Trophoblast cell (in vitro differentiated cells and primary cell): ENCODE results near the gene C10orf67.

Source experiments
- DNase-seq, 2 donors: peaks; one replicate each; pipeline ENCODE4 v3.0.0-alpha.2; 2016
- H2AFZ ChIP-seq: 2 replicates; pipeline ENCODE4 v1.6.1; 2013; ENCODE audit warnings: low read length, moderate library complexity, mild to moderate bottlenecking; ENCODE audit not compliant: insufficient read depth, poor library complexity
- H2AK5ac ChIP-seq: 2 replicates; pipeline ENCODE4 v1.6.1; 2013; ENCODE audit warnings: mild to moderate bottlenecking, low read length
- H2BK120ac ChIP-seq: 2 replicates; pipeline ENCODE4 v1.6.1; 2013; ENCODE audit warnings: low read length, mild to moderate bottlenecking, moderate library complexity; ENCODE audit not compliant: insufficient read depth, poor library complexity
- H2BK12ac ChIP-seq: 2 replicates; pipeline ENCODE4 v1.6.1; 2013; ENCODE audit warnings: mild to moderate bottlenecking, low read length, moderate library complexity
- H2BK5ac ChIP-seq: 2 replicates; pipeline ENCODE4 v1.6.1; 2013; ENCODE audit warnings: low read length, low read depth, moderate library complexity, mild to moderate bottlenecking; ENCODE audit not compliant: poor library complexity
- H3K14ac ChIP-seq: 2 replicates; pipeline ENCODE4 v1.6.1; 2013; ENCODE audit warnings: mild to moderate bottlenecking, low read length
- H3K18ac ChIP-seq: 2 replicates; pipeline ENCODE4 v1.6.1; 2013; ENCODE audit warnings: mild to moderate bottlenecking, low read length
- H3K23ac ChIP-seq: 2 replicates; pipeline ENCODE4 v1.6.1; 2013; ENCODE audit warnings: low read length
- H3K27ac ChIP-seq: 2 replicates; pipeline ENCODE4 v1.5.1; 2013; ENCODE audit warnings: low read depth, mild to moderate bottlenecking, inconsistent platforms, low read length, moderate library complexity
- H3K27me3 ChIP-seq: 2 replicates; pipeline ENCODE4 v1.6.1; 2013; ENCODE audit warnings: inconsistent platforms, mild to moderate bottlenecking, low read length, moderate library complexity; ENCODE audit not compliant: insufficient read depth
- H3K36me3 ChIP-seq, 2 experiments: 1 replicate in 1 of 2; 2 replicates in 1 of 2; pipeline ENCODE4 v1.6.1; 2013; ENCODE audit warnings: low read length in 2 of 2, mild to moderate bottlenecking in 2 of 2, moderate library complexity in 1 of 2; ENCODE audit not compliant: insufficient read depth in 2 of 2, control insufficient read depth in 1 of 2
- H3K4ac ChIP-seq: 2 replicates; pipeline ENCODE4 v1.6.1; 2013; ENCODE audit warnings: low read depth, mild to moderate bottlenecking, low read length, moderate library complexity
- H3K4me1 ChIP-seq, 2 experiments: 1 replicate in 1 of 2; 2 replicates in 1 of 2; pipeline ENCODE4 v1.6.1; 2013; ENCODE audit warnings: low read length in 2 of 2, mild to moderate bottlenecking in 2 of 2, moderate library complexity in 1 of 2; ENCODE audit not compliant: insufficient read depth in 2 of 2, control insufficient read depth in 1 of 2
- H3K4me2 ChIP-seq: 2 replicates; pipeline ENCODE4 v1.6.1; 2013; ENCODE audit warnings: inconsistent platforms, mild to moderate bottlenecking, low read length, moderate library complexity
- H3K4me3 ChIP-seq: 2 replicates; pipeline ENCODE4 v1.5.1; 2013; ENCODE audit warnings: mild to moderate bottlenecking, low read depth, low read length, inconsistent platforms
- H3K79me1 ChIP-seq: one replicate; pipeline ENCODE4 v1.6.1; 2013; ENCODE audit warnings: low read length
- H3K79me2 ChIP-seq: 2 replicates; pipeline ENCODE4 v1.6.1; 2013; ENCODE audit warnings: low read length, mild to moderate bottlenecking; ENCODE audit not compliant: control insufficient read depth, insufficient read depth, poor library complexity
- H3K9ac ChIP-seq: 2 replicates; pipeline ENCODE4 v1.6.1; 2013; ENCODE audit warnings: mild to moderate bottlenecking, low read length
- H3K9me3 ChIP-seq: 2 replicates; pipeline ENCODE4 v1.6.1; 2013; ENCODE audit warnings: low read depth, mild to moderate bottlenecking, control low read depth, inconsistent platforms, low read length; ENCODE audit not compliant: insufficient read depth
- H4K12ac ChIP-seq: 2 replicates; pipeline ENCODE4 v1.6.1; 2013; ENCODE audit warnings: low read depth, mild to moderate bottlenecking, low read length, moderate library complexity
- H4K8ac ChIP-seq: 2 replicates; pipeline ENCODE4 v1.6.1; 2013; ENCODE audit warnings: low read depth, mild to moderate bottlenecking, low read length, moderate library complexity
- H4K91ac ChIP-seq: one replicate; pipeline ENCODE4 v1.6.1; 2013; ENCODE audit warnings: low read depth, mild to moderate bottlenecking, low read length, moderate library complexity
- WGBS: extraction: QIAGEN DNeasy Blood & Tissue Kit; methylation state at CpG from one replicate; pipeline ENCODE4 v1.1.7; 2013; ENCODE audit warnings: missing lambda C conversion rate; ENCODE audit not compliant: insufficient read length, insufficient coverage; ENCODE audit errors: extremely low coverage; 5-methylcytosine and 5-hydroxymethylcytosine counted together

The C10orf67 gene

DNA sequence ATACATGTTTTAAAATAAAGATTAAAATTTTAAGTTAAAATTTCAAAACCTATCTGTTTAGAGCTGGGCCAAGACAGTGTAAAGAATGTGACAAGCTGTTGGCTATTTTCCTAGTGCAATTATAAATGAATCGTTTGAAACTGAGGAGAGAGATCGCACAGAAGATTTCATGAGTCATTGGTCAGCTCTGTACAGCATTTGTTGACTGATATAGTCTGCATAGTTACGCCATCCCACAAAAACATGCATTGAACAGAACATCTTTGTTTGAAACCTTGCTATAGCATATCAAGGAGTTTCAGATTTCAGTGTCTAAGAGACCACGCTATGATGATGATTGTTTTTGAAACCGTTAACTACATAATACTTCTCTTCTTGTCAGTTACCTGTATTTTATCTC is 1.3 kb upstream of the C10orf67 start:
- H3K23ac ChIP-seq = no peak overlapping the region
- no peak overlapping the region for H2AK5ac ChIP-seq
- H3K14ac ChIP-seq = no peak overlapping the region
- no peak overlapping the region for H3K9ac ChIP-seq
- no peak overlapping the region for H4K12ac ChIP-seq
- H3K4me2 ChIP-seq = no peak overlapping the region
- H2BK12ac ChIP-seq = no peak overlapping the region
- no peaks in the 10 kb centered on the region for H3K36me3 ChIP-seq
- H3K18ac ChIP-seq = no peak overlapping the region
- H4K8ac ChIP-seq = no peak overlapping the region
- H3K27me3 ChIP-seq = peaks cover 15% of the 10 kb centered on the region
- H2BK120ac ChIP-seq = no peak overlapping the region
- peak; percentile 57 to 85 for DNase-seq
- H3K79me1 ChIP-seq = no peaks in the 10 kb centered on the region
- H3K4ac ChIP-seq = no peak overlapping the region
- H3K9me3 ChIP-seq = no peaks in the 10 kb centered on the region
- WGBS = no CpG with 5 or more reads among the region's 5 CpGs
- H3K4me3 ChIP-seq = no peak overlapping the region
- H3K79me2 ChIP-seq = no peaks in the 10 kb centered on the region
- H2AFZ ChIP-seq = no peak overlapping the region
- H2BK5ac ChIP-seq = no peak overlapping the region
- H3K27ac ChIP-seq = no peak overlapping the region
- H3K4me1 ChIP-seq = peaks cover 3 to 4% of the 10 kb centered on the region in 2 experiments
- H4K91ac ChIP-seq = no peak overlapping the region

DNA sequence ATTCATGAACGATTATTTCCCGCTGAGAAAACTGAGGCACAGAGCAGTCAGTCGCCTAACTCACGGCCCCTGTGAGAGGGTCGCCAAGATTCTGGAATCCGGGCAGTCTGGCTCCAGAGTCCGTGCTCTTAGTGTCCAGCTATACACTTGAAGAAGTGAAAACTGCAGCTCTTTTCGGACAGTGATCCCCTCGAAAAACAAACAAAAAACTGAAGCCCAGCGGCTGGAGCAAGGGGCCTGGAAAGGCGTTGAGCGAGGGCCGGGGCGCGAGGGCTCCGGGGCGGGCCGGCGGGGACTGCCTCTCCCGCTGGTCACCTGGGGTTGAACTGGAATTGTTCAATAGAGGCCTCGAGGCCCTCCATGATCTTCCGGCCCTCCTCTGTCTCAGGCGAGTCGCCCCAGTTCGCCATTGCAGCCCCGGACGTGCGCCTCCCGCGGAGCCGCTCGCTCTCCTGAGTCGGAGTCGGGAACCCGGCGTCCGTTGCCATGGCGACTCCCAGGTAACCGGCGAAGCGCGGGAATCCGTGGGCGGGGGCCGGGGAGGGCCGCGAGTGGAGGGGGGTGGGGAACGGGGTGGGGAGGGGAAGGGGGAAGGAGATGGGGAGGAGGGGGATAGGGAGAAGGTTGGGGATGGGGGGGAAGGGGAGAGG is 881 bp downstream of the C10orf67 start:
- 100% methylated on average over 1 of the region's 48 CpGs for WGBS
- no peak overlapping the region for H3K4ac ChIP-seq
- H2AK5ac ChIP-seq = no peak overlapping the region
- H3K18ac ChIP-seq = no peak overlapping the region
- H3K36me3 ChIP-seq = no peaks in the 10 kb centered on the region
- H3K14ac ChIP-seq = no peak overlapping the region
- H2AFZ ChIP-seq = peak overlapping the region; percentile 20
- no peaks in the 10 kb centered on the region for H3K79me1 ChIP-seq
- no peak overlapping the region for H2BK120ac ChIP-seq
- H3K4me3 ChIP-seq = peak overlapping the region; percentile 59
- H3K23ac ChIP-seq = no peak overlapping the region
- H4K12ac ChIP-seq = no peak overlapping the region
- H3K4me2 ChIP-seq = peak overlapping the region; percentile 71
- DNase-seq = peak in 1 of 2 donors; percentile 52
- peaks cover 3 to 6% of the 10 kb centered on the region in 2 experiments for H3K4me1 ChIP-seq
- H2BK12ac ChIP-seq = no peak overlapping the region
- peaks cover 15% of the 10 kb centered on the region for H3K27me3 ChIP-seq
- no peaks in the 10 kb centered on the region for H3K79me2 ChIP-seq
- H2BK5ac ChIP-seq = no peak overlapping the region
- H3K9ac ChIP-seq = no peak overlapping the region
- no peak overlapping the region for H4K8ac ChIP-seq
- H4K91ac ChIP-seq = no peak overlapping the region
- H3K27ac ChIP-seq = no peak overlapping the region
- H3K9me3 ChIP-seq = no peaks in the 10 kb centered on the region

DNA sequence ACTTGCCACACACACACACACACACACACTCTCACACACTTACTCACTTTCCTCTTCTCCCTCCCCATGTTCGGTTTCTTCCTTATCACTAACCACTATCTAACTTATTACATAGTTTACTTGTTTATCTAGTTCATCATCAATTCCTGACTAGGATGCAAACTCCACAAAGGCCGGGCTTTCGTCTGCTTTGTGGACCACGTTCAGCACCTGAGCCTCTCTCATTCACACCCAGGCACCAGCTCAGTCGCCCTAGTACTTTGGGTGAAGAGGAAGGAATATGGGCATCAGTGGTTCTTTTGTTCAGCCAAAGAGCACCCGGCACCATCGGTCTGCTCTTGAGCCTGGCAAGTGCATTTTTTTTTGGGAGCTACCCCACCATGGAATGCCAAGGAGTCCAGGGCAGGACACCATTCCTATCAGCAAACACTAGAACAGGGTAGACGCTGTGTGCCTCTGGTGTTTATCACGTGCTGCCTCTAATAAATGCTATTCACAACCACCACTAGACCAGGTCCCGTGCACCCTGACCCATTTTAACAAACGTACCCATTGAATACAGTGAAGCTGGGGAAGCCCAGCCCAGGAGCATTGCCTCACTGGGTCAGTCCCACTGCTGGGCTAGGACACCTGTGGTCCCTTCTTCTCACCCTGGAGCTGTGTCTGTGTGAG is 2.2 kb downstream of the C10orf67 start:
- H3K14ac ChIP-seq = no peak overlapping the region
- no peak overlapping the region for H3K4me3 ChIP-seq
- no peak overlapping the region for H3K9ac ChIP-seq
- no peak overlapping the region for H4K8ac ChIP-seq
- H3K4me2 ChIP-seq = no peak overlapping the region
- H3K27ac ChIP-seq = no peak overlapping the region
- no peak overlapping the region for H2BK12ac ChIP-seq
- no peak overlapping the region for H2AK5ac ChIP-seq
- no peak overlapping the region for H4K91ac ChIP-seq
- H3K4ac ChIP-seq = no peak overlapping the region
- H3K18ac ChIP-seq = no peak overlapping the region
- H2BK5ac ChIP-seq = no peak overlapping the region
- H2AFZ ChIP-seq = no peak overlapping the region
- H3K36me3 ChIP-seq = no peaks in the 10 kb centered on the region
- no peaks in the 10 kb centered on the region for H3K9me3 ChIP-seq
- H3K4me1 ChIP-seq = peaks cover 3 to 6% of the 10 kb centered on the region in 2 experiments
- H2BK120ac ChIP-seq = no peak overlapping the region
- H3K79me1 ChIP-seq = no peaks in the 10 kb centered on the region
- H3K27me3 ChIP-seq = peaks cover 15% of the 10 kb centered on the region
- DNase-seq = peak; percentile 23 to 48
- H3K23ac ChIP-seq = no peak overlapping the region
- 92% methylated on average over 1 of the region's 11 CpGs for WGBS
- no peak overlapping the region for H4K12ac ChIP-seq
- H3K79me2 ChIP-seq = no peaks in the 10 kb centered on the region

DNA sequence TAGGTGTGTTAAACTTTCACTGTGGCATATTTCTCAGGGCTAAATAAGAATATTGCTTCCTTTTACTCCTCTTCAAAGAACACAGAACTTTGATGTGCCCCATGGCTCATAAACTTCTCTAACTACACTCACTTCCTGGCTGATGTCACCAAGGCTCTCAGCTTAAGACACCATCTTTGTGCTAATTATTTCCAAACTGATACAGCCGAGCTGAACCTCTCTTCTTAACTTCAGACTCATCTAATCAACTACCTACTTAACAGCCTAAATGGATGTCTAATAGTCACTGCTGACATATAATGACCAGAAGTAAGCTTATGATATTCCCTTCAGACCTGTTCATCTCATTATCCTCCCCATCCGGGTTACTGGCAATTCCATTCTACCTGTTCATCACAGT is 3.6 kb downstream of the C10orf67 start:
- H3K4me2 ChIP-seq = no peak overlapping the region
- no peaks in the 10 kb centered on the region for H3K79me2 ChIP-seq
- no peak overlapping the region for H2BK5ac ChIP-seq
- H3K4me1 ChIP-seq = peaks cover 3 to 6% of the 10 kb centered on the region in 2 experiments
- no peak overlapping the region for H3K9ac ChIP-seq
- H2BK12ac ChIP-seq = no peak overlapping the region
- no peak overlapping the region for H3K4ac ChIP-seq
- H3K23ac ChIP-seq = no peak overlapping the region
- H4K8ac ChIP-seq = no peak overlapping the region
- no peak overlapping the region for H3K18ac ChIP-seq
- H3K4me3 ChIP-seq = no peak overlapping the region
- DNase-seq = no peak
- no peak overlapping the region for H2AK5ac ChIP-seq
- peaks cover 15% of the 10 kb centered on the region for H3K27me3 ChIP-seq
- H3K9me3 ChIP-seq = no peaks in the 10 kb centered on the region
- no peak overlapping the region for H2AFZ ChIP-seq
- no CpG with 5 or more reads among the region's 2 CpGs for WGBS
- no peaks in the 10 kb centered on the region for H3K79me1 ChIP-seq
- no peak overlapping the region for H2BK120ac ChIP-seq
- H4K91ac ChIP-seq = no peak overlapping the region
- no peak overlapping the region for H3K14ac ChIP-seq
- no peak overlapping the region for H4K12ac ChIP-seq
- no peaks in the 10 kb centered on the region for H3K36me3 ChIP-seq
- no peak overlapping the region for H3K27ac ChIP-seq
